ENCODE measurements around the gene CLEC1A. TPM values are rescaled to one million over a fixed set of nuclear protein-coding genes. Genes with fewer than 3 reads are reported as not detected.

CLEC1A gene
- total and polyA plus RNA-seq, 2 donors (not counting 3 experiments of a cell fraction or from before 2014, with no cell fraction given), result 22.0 to 24.2 TPM

DNA sequence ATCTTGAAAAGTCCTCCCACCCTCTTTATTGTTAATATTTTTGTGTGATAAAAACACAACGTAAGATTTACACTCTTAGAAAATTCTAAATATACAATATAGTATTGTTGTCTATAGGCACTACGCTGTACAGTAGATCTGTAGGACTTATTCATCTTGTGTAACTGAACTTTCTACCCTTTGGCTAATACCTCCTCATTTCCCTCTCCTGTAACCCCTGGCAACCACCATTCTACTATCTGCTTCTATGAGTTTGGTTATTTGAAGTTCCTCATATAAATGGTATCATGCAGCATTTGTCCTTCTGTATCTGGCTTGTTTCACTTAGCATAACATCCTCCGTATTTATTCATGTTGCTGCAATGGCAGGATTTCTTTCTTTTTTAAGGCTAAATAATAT is 73.5 kb downstream of the CLEC1A start:
- no peak for DNase-seq (ENCODE audit: low read depth, low spot score)
- no peaks in the 10 kb centered on the region for H3K79me2 ChIP-seq (ENCODE audit: control insufficient read depth, insufficient read depth, low read length)
- no peaks in the 10 kb centered on the region for H3K9me3 ChIP-seq (replicated peaks; ENCODE audit: control insufficient read depth, insufficient read depth, low read length)
- intact Hi-C loops (cut with micrococcal nuclease) (no loop called here), dilution Hi-C loops (cut with MboI; ENCODE audit: extremely low pct_ligation_motif_present, low sequenced_read_pairs) (no loop called here)
- ChIA-PET CTCF (interaction anchor here (1.2 to 3.1 kb wide), 2 partner anchors 15 to 128 kb away, joined by 3 to 11 read pairs; no protein-coding TSS in a partner anchor), POLR2A (no interaction called here)
- FAIRE-seq, result no peak
- no peak overlapping the region for H2AFZ ChIP-seq (ENCODE audit: low read depth, low read length)
- no peak overlapping the region for H3K4me2 ChIP-seq (ENCODE audit: insufficient read depth, low read length)
- BruUV-seq (replicated peaks), result no TSS peak
- H3K9me1 ChIP-seq (replicated peaks; ENCODE audit: control insufficient read depth, extremely low read depth, insufficient read depth, low read length), result no peaks in the 10 kb centered on the region
- no peak overlapping the region for H3K4me3 ChIP-seq (replicated peaks in 1 of 3; ENCODE audit: insufficient read depth in 1 of 3, low read depth in 1 of 3, low read length in 3 of 3)
- no peak for TF ChIP-seq POLR2AphosphoS5 (IDR thresholded peaks at IDR 0.05; ENCODE audit: insufficient read depth, low read depth, low read length)
- TF ChIP-seq, protein P1, sequence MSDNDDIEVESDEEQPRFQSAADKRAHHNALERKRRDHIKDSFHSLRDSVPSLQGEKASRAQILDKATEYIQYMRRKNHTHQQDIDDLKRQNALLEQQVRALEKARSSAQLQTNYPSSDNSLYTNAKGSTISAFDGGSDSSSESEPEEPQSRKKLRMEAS (IDR thresholded peaks at IDR 0.05; ENCODE audit: insufficient read depth, insufficient read length), result no peak
- TF ChIP-seq MYC (IDR thresholded peaks at IDR 0.05; ENCODE audit: low read depth, low read length), result no peak
- no peak for TF ChIP-seq EZH2 (IDR thresholded peaks at IDR 0.05; ENCODE audit: borderline replicate concordance, low read depth, low read length, severe bottlenecking)
- no peak for TF ChIP-seq GATA2 (IDR thresholded peaks at IDR 0.05; ENCODE audit: insufficient read depth, insufficient read length, low read depth, low read length)
- no peak for TF ChIP-seq JUN (IDR thresholded peaks at IDR 0.05; ENCODE audit: borderline replicate concordance, insufficient read depth, insufficient read length, low read depth)
- TF ChIP-seq, protein P2, sequence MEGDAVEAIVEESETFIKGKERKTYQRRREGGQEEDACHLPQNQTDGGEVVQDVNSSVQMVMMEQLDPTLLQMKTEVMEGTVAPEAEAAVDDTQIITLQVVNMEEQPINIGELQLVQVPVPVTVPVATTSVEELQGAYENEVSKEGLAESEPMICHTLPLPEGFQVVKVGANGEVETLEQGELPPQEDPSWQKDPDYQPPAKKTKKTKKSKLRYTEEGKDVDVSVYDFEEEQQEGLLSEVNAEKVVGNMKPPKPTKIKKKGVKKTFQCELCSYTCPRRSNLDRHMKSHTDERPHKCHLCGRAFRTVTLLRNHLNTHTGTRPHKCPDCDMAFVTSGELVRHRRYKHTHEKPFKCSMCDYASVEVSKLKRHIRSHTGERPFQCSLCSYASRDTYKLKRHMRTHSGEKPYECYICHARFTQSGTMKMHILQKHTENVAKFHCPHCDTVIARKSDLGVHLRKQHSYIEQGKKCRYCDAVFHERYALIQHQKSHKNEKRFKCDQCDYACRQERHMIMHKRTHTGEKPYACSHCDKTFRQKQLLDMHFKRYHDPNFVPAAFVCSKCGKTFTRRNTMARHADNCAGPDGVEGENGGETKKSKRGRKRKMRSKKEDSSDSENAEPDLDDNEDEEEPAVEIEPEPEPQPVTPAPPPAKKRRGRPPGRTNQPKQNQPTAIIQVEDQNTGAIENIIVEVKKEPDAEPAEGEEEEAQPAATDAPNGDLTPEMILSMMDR (IDR thresholded peaks at IDR 0.05; ENCODE audit: extremely low read depth in 1 of 2, insufficient read depth in 1 of 2, low read depth in 1 of 2, low read length in 2 of 2), result no peak
- TF ChIP-seq POLR2A (IDR thresholded peaks at IDR 0.05; ENCODE audit: low read depth, low read length), result no peak
- TF ChIP-seq FOS (IDR thresholded peaks at IDR 0.05; ENCODE audit: borderline replicate concordance, insufficient read depth, low read length), result no peak
- H3K27me3 ChIP-seq (ENCODE audit: control insufficient read depth in 2 of 2, insufficient read depth in 2 of 2, low read length in 2 of 2), result no peaks in the 10 kb centered on the region
- H4K20me1 ChIP-seq (replicated peaks; ENCODE audit: control insufficient read depth, extremely low read depth, insufficient read depth, low read length), result no peaks in the 10 kb centered on the region
- H3K9ac ChIP-seq (replicated peaks; ENCODE audit: extremely low read depth, insufficient read depth, low read length), result no peak overlapping the region
- no peak overlapping the region for H3K27ac ChIP-seq (ENCODE audit: insufficient read depth, low read depth, low read length)
- H3K36me3 ChIP-seq (ENCODE audit: control insufficient read depth in 2 of 2, extremely low read depth in 1 of 2, insufficient read depth in 2 of 2, low read length in 2 of 2), result no peaks in the 10 kb centered on the region
- peaks cover 7% of the 10 kb centered on the region for H3K4me1 ChIP-seq (ENCODE audit: control insufficient read depth, extremely low read depth, insufficient read depth, low read length)

All from endothelial cell of umbilical vein (primary cell).